ENCODE data around the gene TMC1.
"Not testable (repeated sequence)": the region's sequence is repeated elsewhere in the genome, so short reads cannot be mapped to it uniquely, and the experiment has no call there.

The TMC1 gene

GRCh38 chr9:72834994-72835393, 313.6 kb downstream of the TMC1 start:
- DNase-seq (ENCODE audit: low read depth, low spot score): no peak
- no peak overlapping the region for H3K9ac ChIP-seq (ENCODE audit: insufficient read length, low read depth)
- no peak overlapping the region for H3K4me3 ChIP-seq (ENCODE audit: insufficient read length, low read depth)
- no peaks in the 10 kb centered on the region for H3K9me3 ChIP-seq (ENCODE audit: insufficient read depth, low read length)
- no peaks in the 10 kb centered on the region for H3K36me3 ChIP-seq (ENCODE audit: insufficient read depth, insufficient read length, low read length)
- H3K27me3 ChIP-seq (ENCODE audit: insufficient read depth, insufficient read length): no peaks in the 10 kb centered on the region
- H3K4me1 ChIP-seq (ENCODE audit: insufficient read depth, insufficient read length): no peaks in the 10 kb centered on the region
- no peak for TF ChIP-seq SUZ12 (IDR thresholded peaks at IDR 0.05; ENCODE audit: extremely low read depth, insufficient read depth, insufficient read length)
- no peak for TF ChIP-seq YY1 (IDR thresholded peaks at IDR 0.05; ENCODE audit: insufficient read depth, insufficient read length)
- TF ChIP-seq ZNF274 (IDR thresholded peaks at IDR 0.05; ENCODE audit: low read depth, low read length): no peak

- Histone ChIP-seq H3K9me3 (ENCODE audit: insufficient read depth, low read length) (no peaks in the 10 kb centered on the region), H3K4me1 (ENCODE audit: insufficient read depth, insufficient read length) (no peaks in the 10 kb centered on the region), H3K36me3 (ENCODE audit: insufficient read depth, insufficient read length, low read length) (no peaks in the 10 kb centered on the region), H3K27me3 (ENCODE audit: insufficient read depth, insufficient read length) (no peaks in the 10 kb centered on the region), H3K4me3 (ENCODE audit: insufficient read length, low read depth) (no peak overlapping the region), H3K9ac (ENCODE audit: insufficient read length, low read depth) (no peak overlapping the region)
- TF ChIP-seq YY1 (IDR thresholded peaks at IDR 0.05; ENCODE audit: insufficient read depth, insufficient read length) (no peak), SUZ12 (IDR thresholded peaks at IDR 0.05; ENCODE audit: extremely low read depth, insufficient read depth, insufficient read length) (no peak), ZNF274 (IDR thresholded peaks at IDR 0.05; ENCODE audit: low read depth, low read length) (no peak)
- no peak for DNase-seq (ENCODE audit: low read depth, low spot score)
Observed at GRCh38 chr9:72836790-72837189, 315.4 kb downstream of the TMC1 start.

GRCh38 chr9:72839085-72839484, 317.7 kb downstream of the TMC1 start:
- H3K4me1 ChIP-seq (ENCODE audit: insufficient read depth, insufficient read length): no peaks in the 10 kb centered on the region
- TF ChIP-seq YY1 (IDR thresholded peaks at IDR 0.05; ENCODE audit: insufficient read depth, insufficient read length) (no peak), SUZ12 (IDR thresholded peaks at IDR 0.05; ENCODE audit: extremely low read depth, insufficient read depth, insufficient read length) (no peak), ZNF274 (IDR thresholded peaks at IDR 0.05; ENCODE audit: low read depth, low read length) (no peak)
- H3K36me3 ChIP-seq (ENCODE audit: insufficient read depth, insufficient read length, low read length): no peaks in the 10 kb centered on the region
- peaks cover 7% of the 10 kb centered on the region for H3K9me3 ChIP-seq (ENCODE audit: insufficient read depth, low read length)
- H3K9ac ChIP-seq (ENCODE audit: insufficient read length, low read depth): no peak overlapping the region
- DNase-seq (ENCODE audit: low read depth, low spot score): no peak
- no peak overlapping the region for H3K4me3 ChIP-seq (ENCODE audit: insufficient read length, low read depth)
- H3K27me3 ChIP-seq (ENCODE audit: insufficient read depth, insufficient read length): no peaks in the 10 kb centered on the region

GRCh38 chr9:72843520-72844439, 322.4 kb downstream of the TMC1 start:
- no peaks in the 10 kb centered on the region for H3K27me3 ChIP-seq (ENCODE audit: insufficient read depth, insufficient read length)
- no peak overlapping the region for H3K4me3 ChIP-seq (ENCODE audit: insufficient read length, low read depth)
- peaks cover 15% of the 10 kb centered on the region for H3K9me3 ChIP-seq (ENCODE audit: insufficient read depth, low read length)
- no peaks in the 10 kb centered on the region for H3K4me1 ChIP-seq (ENCODE audit: insufficient read depth, insufficient read length)
- no peak overlapping the region for H3K9ac ChIP-seq (ENCODE audit: insufficient read length, low read depth)
- no peak for DNase-seq (ENCODE audit: low read depth, low spot score)
- no peak for TF ChIP-seq YY1 (IDR thresholded peaks at IDR 0.05; ENCODE audit: insufficient read depth, insufficient read length)
- TF ChIP-seq SUZ12 (IDR thresholded peaks at IDR 0.05; ENCODE audit: extremely low read depth, insufficient read depth, insufficient read length): no peak
- no peaks in the 10 kb centered on the region for H3K36me3 ChIP-seq (ENCODE audit: insufficient read depth, insufficient read length, low read length)

- Histone ChIP-seq H3K4me1 (ENCODE audit: insufficient read depth, insufficient read length) (no peaks in the 10 kb centered on the region), H3K4me3 (ENCODE audit: insufficient read length, low read depth) (no peak overlapping the region), H3K27me3 (ENCODE audit: insufficient read depth, insufficient read length) (no peaks in the 10 kb centered on the region), H3K36me3 (ENCODE audit: insufficient read depth, insufficient read length, low read length) (no peaks in the 10 kb centered on the region), H3K9me3 (ENCODE audit: insufficient read depth, low read length) (peaks cover 15% of the 10 kb centered on the region), H3K9ac (ENCODE audit: insufficient read length, low read depth) (no peak overlapping the region)
- no peak for DNase-seq (ENCODE audit: low read depth, low spot score)
- TF ChIP-seq ZNF274 (IDR thresholded peaks at IDR 0.05; ENCODE audit: low read depth, low read length) (no peak), YY1 (IDR thresholded peaks at IDR 0.05; ENCODE audit: insufficient read depth, insufficient read length) (no peak), SUZ12 (IDR thresholded peaks at IDR 0.05; ENCODE audit: extremely low read depth, insufficient read depth, insufficient read length) (no peak)
Observed at GRCh38 chr9:72844440-72844768, 323.0 kb downstream of the TMC1 start.

GRCh38 chr9:72845052-72845451, 323.6 kb downstream of the TMC1 start:
- H3K27me3 ChIP-seq (ENCODE audit: insufficient read depth, insufficient read length); H3K9ac ChIP-seq (ENCODE audit: insufficient read length, low read depth); H3K4me3 ChIP-seq (ENCODE audit: insufficient read length, low read depth); H3K4me1 ChIP-seq (ENCODE audit: insufficient read depth, insufficient read length); H3K36me3 ChIP-seq (ENCODE audit: insufficient read depth, insufficient read length, low read length); DNase-seq (ENCODE audit: low read depth, low spot score): not testable (repeated sequence)
- H3K9me3 ChIP-seq (ENCODE audit: insufficient read depth, low read length): peaks cover 15% of the 10 kb centered on the region

GRCh38 chr9:72850209-72850608, 328.8 kb downstream of the TMC1 start:
- not testable (repeated sequence) for DNase-seq (ENCODE audit: low read depth, low spot score); H3K36me3 ChIP-seq (ENCODE audit: insufficient read depth, insufficient read length, low read length); H3K27me3 ChIP-seq (ENCODE audit: insufficient read depth, insufficient read length); H3K4me1 ChIP-seq (ENCODE audit: insufficient read depth, insufficient read length); H3K9me3 ChIP-seq (ENCODE audit: insufficient read depth, low read length); H3K9ac ChIP-seq (ENCODE audit: insufficient read length, low read depth); H3K4me3 ChIP-seq (ENCODE audit: insufficient read length, low read depth)

GRCh38 chr9:72855321-72855720, 333.9 kb downstream of the TMC1 start:
- no peaks in the 10 kb centered on the region for H3K36me3 ChIP-seq (ENCODE audit: insufficient read depth, insufficient read length, low read length)
- no peak for DNase-seq (ENCODE audit: low read depth, low spot score)
- H3K4me3 ChIP-seq (ENCODE audit: insufficient read length, low read depth): no peak overlapping the region
- no peak overlapping the region for H3K9ac ChIP-seq (ENCODE audit: insufficient read length, low read depth)
- H3K9me3 ChIP-seq (ENCODE audit: insufficient read depth, low read length): no peaks in the 10 kb centered on the region
- TF ChIP-seq ZNF274 (IDR thresholded peaks at IDR 0.05; ENCODE audit: low read depth, low read length) (no peak), SUZ12 (IDR thresholded peaks at IDR 0.05; ENCODE audit: extremely low read depth, insufficient read depth, insufficient read length) (no peak), YY1 (IDR thresholded peaks at IDR 0.05; ENCODE audit: insufficient read depth, insufficient read length) (no peak)
- H3K27me3 ChIP-seq (ENCODE audit: insufficient read depth, insufficient read length): no peaks in the 10 kb centered on the region
- H3K4me1 ChIP-seq (ENCODE audit: insufficient read depth, insufficient read length): no peaks in the 10 kb centered on the region
